Fibroblast of lung (primary cell): ENCODE measurements around the gene MORN1. TPM values are rescaled to one million over a fixed set of nuclear protein-coding genes. Genes with fewer than 3 reads are reported as not detected.

Source experiments
- DNase-seq, 2 donors: peaks; one replicate each; pipeline versions ENCODE4 v3.0.0 to v3.0.0-alpha.2; 2010; ENCODE audit warnings: low read depth in 2 of 2
- H2AFZ ChIP-seq: 2 replicates; pipeline ENCODE4 v1.5.1; 2012; ENCODE audit warnings: low read length, control low read depth, inconsistent platforms
- H3K27ac ChIP-seq: 2 replicates; pipeline ENCODE4 v1.5.1; 2011; ENCODE audit warnings: low read length, control low read depth; ENCODE audit not compliant: insufficient read depth
- H3K27me3 ChIP-seq: 2 replicates; pipeline ENCODE4 v1.5.1; 2011; ENCODE audit warnings: mild to moderate bottlenecking, low read length; ENCODE audit not compliant: control insufficient read depth, insufficient read depth
- H3K36me3 ChIP-seq: 2 replicates; pipeline ENCODE4 v1.5.1; 2011; ENCODE audit warnings: low read length; ENCODE audit not compliant: control insufficient read depth, insufficient read depth
- H3K4me1 ChIP-seq: 2 replicates; pipeline ENCODE4 v1.5.1; 2011; ENCODE audit warnings: low read length; ENCODE audit not compliant: control insufficient read depth, insufficient read depth; ENCODE audit errors: extremely low read depth
- H3K4me2 ChIP-seq: 2 replicates; pipeline ENCODE4 v1.5.1; 2011; ENCODE audit warnings: low read length, control low read depth; ENCODE audit not compliant: insufficient read depth; ENCODE audit errors: extremely low read depth
- H3K4me3 ChIP-seq, 4 experiments: fragments of 200-600 bp in 1 of 4; sonication (generic) in 1 of 4; replicated peaks in 1 of 4; 2 replicates each; pipeline ENCODE4 v1.5.1; 2011 to 2016; ENCODE audit warnings: low read length in 4 of 4, low read depth in 3 of 4, mild to moderate bottlenecking in 3 of 4, control low read depth in 2 of 4, inconsistent platforms in 1 of 4, mixed read lengths in 1 of 4; ENCODE audit not compliant: insufficient read depth in 1 of 4; ENCODE audit errors: control extremely low read depth in 1 of 4
- H3K79me2 ChIP-seq: 2 replicates; pipeline ENCODE4 v1.5.1; 2012; ENCODE audit warnings: mild to moderate bottlenecking, low read length, inconsistent platforms; ENCODE audit not compliant: control insufficient read depth, insufficient read depth
- H3K9ac ChIP-seq: 2 replicates; pipeline ENCODE4 v1.5.1; 2011; ENCODE audit warnings: mild to moderate bottlenecking, low read length, control low read depth; ENCODE audit not compliant: insufficient read depth
- H3K9me3 ChIP-seq: 2 replicates; pipeline ENCODE4 v1.5.1; 2012; ENCODE audit warnings: low read depth, low read length; ENCODE audit not compliant: control insufficient read depth, insufficient read depth
- H4K20me1 ChIP-seq: 2 replicates; pipeline ENCODE4 v1.5.1; 2011; ENCODE audit warnings: low read length; ENCODE audit not compliant: control insufficient read depth, insufficient read depth; ENCODE audit errors: extremely low read depth
- CTCF ChIP-seq, 2 donors: IDR thresholded peaks in 1 of 2; conservative IDR thresholded peaks in 1 of 2; 1 replicate in 1 of 2; 2 replicates in 1 of 2; pipeline ENCODE4 v1.5.1; 2011 to 2012; ENCODE audit warnings: low read length in 2 of 2, control low read depth in 1 of 2, inconsistent platforms in 1 of 2, low read depth in 1 of 2, mild to moderate bottlenecking in 1 of 2
- EZH2 ChIP-seq: IDR thresholded peaks from 2 replicates; pipeline ENCODE4 v1.5.1; 2012; ENCODE audit warnings: low read length, control low read depth, mild to moderate bottlenecking; ENCODE audit errors: missing control alignments
- polyA plus RNA-seq, 2 donors: library from polyadenylated mRNA; depleted of rRNA in 1 of 2; stranded (reverse) in 1 of 2; unstranded in 1 of 2; fragments of >200 nt; gene quantifications; 2 replicates each; pipeline ENCODE4 v1.2.1, GENCODE V29; 2011 to 2012; ENCODE audit warnings: missing spikeins in 1 of 2
- total RNA-seq: library from RNA; depleted of rRNA; stranded (reverse); fragments of >200 nt; gene quantifications from 2 replicates; pipeline ENCODE4 v1.2.1, GENCODE V29; 2014

The MORN1 gene
- total and polyA plus RNA-seq, 2 donors (not counting 1 experiment from before 2014, with no cell fraction given), result 3.5 to 10.6 TPM

GRCh38 chr1:2431518-2431917 is 40.2 kb upstream of the MORN1 start:
- no peak for DNase-seq
- H4K20me1 ChIP-seq, result no peaks in the 10 kb centered on the region
- H3K27me3 ChIP-seq, result no peaks in the 10 kb centered on the region
- no peak overlapping the region for H3K4me3 ChIP-seq
- H3K9me3 ChIP-seq, result no peaks in the 10 kb centered on the region
- no peak for TF ChIP-seq EZH2
- no peak for TF ChIP-seq CTCF (conservative IDR thresholded peaks at IDR 0.05 in 1 of 2, IDR thresholded peaks at IDR 0.05 in 1 of 2; ENCODE audit: low read depth in 1 of 2, low read length in 2 of 2)
- no peaks in the 10 kb centered on the region for H3K79me2 ChIP-seq
- H3K4me2 ChIP-seq, result no peak overlapping the region
- no peaks in the 10 kb centered on the region for H3K36me3 ChIP-seq
- H3K4me1 ChIP-seq, result no peaks in the 10 kb centered on the region
- no peak overlapping the region for H3K9ac ChIP-seq
- no peak overlapping the region for H3K27ac ChIP-seq
- H2AFZ ChIP-seq, result no peak overlapping the region

- Histone ChIP-seq H3K36me3 (no peaks in the 10 kb centered on the region), H3K4me2 (no peak overlapping the region), H3K4me1 (no peaks in the 10 kb centered on the region), H3K9me3 (no peaks in the 10 kb centered on the region), H2AFZ (no peak overlapping the region), H3K27ac (no peak overlapping the region), H3K79me2 (no peaks in the 10 kb centered on the region), H3K27me3 (no peaks in the 10 kb centered on the region), H3K4me3 (no peak overlapping the region), H4K20me1 (no peaks in the 10 kb centered on the region), H3K9ac (no peak overlapping the region)
- no peak for DNase-seq
- TF ChIP-seq CTCF (conservative IDR thresholded peaks at IDR 0.05 in 1 of 2, IDR thresholded peaks at IDR 0.05 in 1 of 2; ENCODE audit: low read depth in 1 of 2, low read length in 2 of 2) (no peak), EZH2 (no peak)
Observed at GRCh38 chr1:2431103-2431502, 39.7 kb upstream of the MORN1 start.

GRCh38 chr1:2430592-2430973 is 39.2 kb upstream of the MORN1 start:
- no peaks in the 10 kb centered on the region for H3K4me1 ChIP-seq
- no peaks in the 10 kb centered on the region for H3K36me3 ChIP-seq
- DNase-seq, result no peak
- H2AFZ ChIP-seq, result no peak overlapping the region
- no peaks in the 10 kb centered on the region for H3K27me3 ChIP-seq
- H3K9ac ChIP-seq, result no peak overlapping the region
- H4K20me1 ChIP-seq, result no peaks in the 10 kb centered on the region
- H3K4me2 ChIP-seq, result no peak overlapping the region
- TF ChIP-seq EZH2 (no peak), CTCF (conservative IDR thresholded peaks at IDR 0.05 in 1 of 2, IDR thresholded peaks at IDR 0.05 in 1 of 2; ENCODE audit: low read depth in 1 of 2, low read length in 2 of 2) (no peak)
- no peaks in the 10 kb centered on the region for H3K79me2 ChIP-seq
- no peaks in the 10 kb centered on the region for H3K9me3 ChIP-seq
- H3K27ac ChIP-seq, result no peak overlapping the region
- H3K4me3 ChIP-seq, result no peak overlapping the region
